Fibroblast of lung (primary cell): ENCODE data around the gene KSR2.

ENCODE experiments used
- CTCF ChIP-seq, 2 donors: IDR thresholded peaks in 1 of 2; conservative IDR thresholded peaks in 1 of 2; 1 replicate in 1 of 2; 2 replicates in 1 of 2; pipeline ENCODE4 v1.5.1; 2011 to 2012; ENCODE audit warnings: low read length in 2 of 2, control low read depth in 1 of 2, inconsistent platforms in 1 of 2, low read depth in 1 of 2, mild to moderate bottlenecking in 1 of 2
- EZH2 ChIP-seq: IDR thresholded peaks from 2 replicates; pipeline ENCODE4 v1.5.1; 2012; ENCODE audit warnings: low read length, control low read depth, mild to moderate bottlenecking; ENCODE audit errors: missing control alignments

- TF ChIP-seq CTCF (conservative IDR thresholded peaks at IDR 0.05 in 1 of 2, IDR thresholded peaks at IDR 0.05 in 1 of 2; ENCODE audit: low read depth in 1 of 2, low read length in 2 of 2) (no peak), EZH2 (no peak)
Observed at GRCh38 chr12:117606945-117607344, 361.8 kb downstream of the KSR2 start.
